HCT116 (cell line): ENCODE results near the gene LRP1B. TPM values are rescaled to one million over a fixed set of nuclear protein-coding genes. Genes with fewer than 3 reads are reported as not detected.

Source experiments
- ATAC-seq: fragments of 200-7000 bp; cut with Tn5 transposase; 2 replicates; pipeline ENCODE4 v1.9.1; 2020; ENCODE audit warnings: mild to moderate bottlenecking, moderate library complexity
- BruUV-seq: library from RNA; stranded (reverse); fragments of 400-500 nt; replicated peaks from 2 replicates; lab custom pipeline; 2021; lab: Mats Ljungman, UMichigan
- CTCF ChIA-PET: fragments of 300-600 bp; sonication (Branson Sonifier 250); formaldehyde crosslinking; loops from one replicate; lab custom pipeline; 2021; ENCODE audit warnings: antibody characterized with exemption; lab: Charles Lee
- POLR2A ChIA-PET: fragments of 300-600, 350-600 bp; sonication (Branson Sonifier 250); formaldehyde crosslinking; loops from one replicate; lab custom pipeline; 2021; ENCODE audit warnings: antibody characterized with exemption; lab: Charles Lee
- RAD21 ChIA-PET, 2 experiments: fragments of 300-600 bp; sonication (Branson Sonifier 250); formaldehyde crosslinking; loops; one replicate each; lab custom pipeline; 2023; ENCODE audit warnings: low total read pairs in 2 of 2; ENCODE audit not compliant: uncharacterized antibody in 2 of 2, unreplicated experiment in 2 of 2, low non-redundant PET in 1 of 2; lab: Charles Lee
- DNase-seq: peaks from one replicate; pipeline ENCODE4 v3.0.0-alpha.2; 2010; ENCODE audit warnings: low read depth, low spot score
- H2AFZ ChIP-seq: fragments of 200-600 bp; shearing (Covaris generic), sonication (generic); 2 replicates; pipeline ENCODE4 v1.6.1; 2017; ENCODE audit warnings: low read depth, mixed run types, mixed read lengths, antibody characterized with exemption, low read length; ENCODE audit not compliant: poor library complexity, severe bottlenecking
- H3K27ac ChIP-seq: 2 replicates; pipeline ENCODE4 v1.5.1; 2012; ENCODE audit warnings: low read depth, low read length
- H3K27me3 ChIP-seq: fragments of 200-600 bp; sonication (generic); 2 replicates; pipeline ENCODE4 v1.6.1; 2016; ENCODE audit warnings: mixed run types, low read length, mixed read lengths; ENCODE audit not compliant: insufficient read depth
- H3K36me3 ChIP-seq, 2 experiments: fragments of 200-500 bp in 1 of 2; fragments of 200-600 bp in 1 of 2; sonication (Bioruptor generic) in 1 of 2; sonication (generic) in 1 of 2; 2 replicates each; pipeline versions ENCODE4 v1.5.1 to v1.6.1; 2014 to 2016; ENCODE audit warnings: low read length in 2 of 2, inconsistent platforms in 1 of 2, mixed read lengths in 1 of 2, mixed run types in 1 of 2; ENCODE audit not compliant: insufficient read depth in 2 of 2, control insufficient read depth in 1 of 2
- H3K4me1 ChIP-seq, 2 experiments: fragments of 200-600 bp in 1 of 2; sonication (generic) in 1 of 2; 2 replicates each; pipeline versions ENCODE4 v1.5.1 to v1.6.1; 2012 to 2017; ENCODE audit warnings: low read length in 2 of 2, inconsistent platforms in 1 of 2, mild to moderate bottlenecking in 1 of 2, mixed read lengths in 1 of 2, mixed run types in 1 of 2, moderate library complexity in 1 of 2; ENCODE audit not compliant: insufficient read depth in 2 of 2, control insufficient read depth in 1 of 2
- H3K4me2 ChIP-seq: fragments of 200-600 bp; sonication (generic); 2 replicates; pipeline ENCODE4 v1.6.1; 2017; ENCODE audit warnings: mixed run types, low read length, mixed read lengths
- H3K4me3 ChIP-seq, 2 experiments: fragments of 200-600 bp in 1 of 2; sonication (generic) in 1 of 2; replicated peaks in 1 of 2; 2 replicates each; pipeline ENCODE4 v1.5.1; 2011 to 2016; ENCODE audit warnings: low read length in 2 of 2, control low read depth in 1 of 2, low read depth in 1 of 2, mild to moderate bottlenecking in 1 of 2, mixed read lengths in 1 of 2, mixed run types in 1 of 2
- H3K79me2 ChIP-seq: fragments of 200-600 bp; sonication (generic); 2 replicates; pipeline ENCODE4 v1.6.1; 2017; ENCODE audit warnings: mild to moderate bottlenecking, mixed run types, low read length, moderate library complexity, mixed read lengths; ENCODE audit not compliant: insufficient read depth
- H3K9ac ChIP-seq: fragments of 200-600 bp; sonication (generic); 2 replicates; pipeline ENCODE4 v1.6.1; 2016; ENCODE audit warnings: low read length, mixed read lengths
- H3K9me2 ChIP-seq: fragments of 200-600 bp; sonication (generic), shearing (Covaris generic); 2 replicates; pipeline ENCODE4 v1.6.1; 2017; ENCODE audit warnings: mixed run types, mild to moderate bottlenecking, moderate library complexity; ENCODE audit not compliant: insufficient read depth
- H3K9me3 ChIP-seq, 2 experiments: fragments of 200-500 bp in 1 of 2; fragments of 200-600 bp in 1 of 2; sonication (Bioruptor generic) in 1 of 2; sonication (generic) in 1 of 2; 2 replicates each; pipeline ENCODE4 v1.6.1; 2014 to 2017; ENCODE audit warnings: low read length in 2 of 2, mixed read lengths in 2 of 2, inconsistent platforms in 1 of 2, low read depth in 1 of 2, mild to moderate bottlenecking in 1 of 2, mixed run types in 1 of 2, moderate library complexity in 1 of 2; ENCODE audit not compliant: control insufficient read depth in 1 of 2, insufficient read depth in 1 of 2
- H4K20me1 ChIP-seq: fragments of 200-600 bp; sonication (generic), shearing (Covaris generic); 2 replicates; pipeline ENCODE4 v1.6.1; 2017; ENCODE audit warnings: mixed run types, mild to moderate bottlenecking, moderate library complexity; ENCODE audit not compliant: insufficient read depth
- ELF1 ChIP-seq: IDR thresholded peaks from 2 replicates; pipeline ENCODE4 v1.6.1; 2012; ENCODE audit warnings: low read depth, borderline replicate concordance
- EZH2 ChIP-seq: fragments of 200-600 bp; sonication (generic); IDR thresholded peaks from 2 replicates; pipeline ENCODE4 v1.6.1; 2017; ENCODE audit warnings: antibody characterized with exemption, mixed run types
- POLR2A ChIP-seq: IDR thresholded peaks from 2 replicates; pipeline ENCODE4 v1.7.0; 2011; ENCODE audit warnings: borderline replicate concordance; ENCODE audit not compliant: insufficient read depth, insufficient read length; ENCODE audit errors: extremely low read depth
- SP1 ChIP-seq: IDR thresholded peaks from 2 replicates; pipeline ENCODE4 v1.6.1; 2012; ENCODE audit warnings: low read depth
- ZFX ChIP-seq: fragments of 450-650 bp; IDR thresholded peaks from 2 replicates; pipeline ENCODE4 v1.6.1; 2017
- ZNF274 ChIP-seq: fragments of 200-500 bp; sonication (Bioruptor generic); IDR thresholded peaks from 2 replicates; pipeline ENCODE4 v1.6.1; 2014; ENCODE audit warnings: mild to moderate bottlenecking, low read depth, low read length, inconsistent platforms
- intact Hi-C: fragments of 100-400 bp; cut with micrococcal nuclease; formaldehyde crosslinking; loops from 2 replicates; pipeline ENCODE4 v1.10.0; 2022
- total RNA-seq: library from RNA; stranded (reverse); gene quantifications from one replicate; pipeline ENCODE4 v1.2.1, GENCODE V29; 2021; ENCODE audit not compliant: unreplicated experiment

LRP1B gene
- total RNA-seq, 1 experiment from 2014 or later = 0.34 TPM

GRCh38 chr2:140680862-140681261 lies 1450.0 kb downstream of the LRP1B start:
- DNase-seq (no peak), ATAC-seq (no peak)
- RAD21 ChIA-PET = no interaction called here
- H3K36me3 ChIP-seq = no peaks in the 10 kb centered on the region
- no peak overlapping the region for H3K27ac ChIP-seq
- no peaks in the 10 kb centered on the region for H3K79me2 ChIP-seq
- H3K9ac ChIP-seq = no peak overlapping the region
- TF ChIP-seq SP1 (no peak), ZFX (no peak)
- no peak overlapping the region for H3K4me3 ChIP-seq
- no peaks in the 10 kb centered on the region for H4K20me1 ChIP-seq
- H3K4me1 ChIP-seq = no peaks in the 10 kb centered on the region
- no peak overlapping the region for H2AFZ ChIP-seq
- no peaks in the 10 kb centered on the region for H3K9me2 ChIP-seq
- no peaks in the 10 kb centered on the region for H3K27me3 ChIP-seq
- no TSS peak for BruUV-seq
- intact Hi-C loops = no loop called here
- H3K9me3 ChIP-seq = no peaks in the 10 kb centered on the region
- H3K4me2 ChIP-seq = no peak overlapping the region
- POLR2A ChIA-PET = no interaction called here
- CTCF ChIA-PET = no interaction called here

- no peak for TF ChIP-seq ZNF274
- TF ChIP-seq EZH2 = no peak
- no peak for TF ChIP-seq ELF1
- TF ChIP-seq POLR2A = no peak
- TF ChIP-seq, all 23 proteins: peak for 0
- Histone ChIP-seq H3K4me1 (no peaks in the 10 kb centered on the region), H3K27me3 (no peaks in the 10 kb centered on the region), H4K20me1 (no peaks in the 10 kb centered on the region), H3K27ac (no peak overlapping the region), H3K4me2 (no peak overlapping the region), H3K4me3 (no peak overlapping the region), H3K9me2 (no peaks in the 10 kb centered on the region), H3K36me3 (no peaks in the 10 kb centered on the region), H3K9ac (no peak overlapping the region), H2AFZ (no peak overlapping the region), H3K9me3 (no peaks in the 10 kb centered on the region), H3K79me2 (no peaks in the 10 kb centered on the region)
- ChIA-PET POLR2A (no interaction called here), CTCF (interaction anchor here (1.1 kb wide), 1 partner anchor 15 kb away, joined by 3 read pairs; no protein-coding TSS in a partner anchor), RAD21 (no interaction called here)
- ATAC-seq (no peak), DNase-seq (no peak)
- intact Hi-C loops = no loop called here
- no TSS peak for BruUV-seq
These were observed 1451.1 kb downstream of the LRP1B start for GRCh38 chr2:140679752-140680151.
